BLaER1 (cell line): ENCODE data around the gene RAP1GAP.

ENCODE experiments used
- H3K27ac ChIP-seq: shearing (Covaris generic); formaldehyde crosslinking; 2 replicates; pipeline ENCODE4 v1.8.1; 2022
- H3K27me3 ChIP-seq: shearing (Covaris generic); formaldehyde crosslinking; 2 replicates; pipeline ENCODE4 v1.8.1; 2022
- H3K36me3 ChIP-seq: shearing (Covaris generic); formaldehyde crosslinking; 2 replicates; pipeline ENCODE4 v1.8.1; 2022
- H3K4me1 ChIP-seq: shearing (Covaris generic); formaldehyde crosslinking; 2 replicates; pipeline ENCODE4 v1.8.1; 2022
- H3K4me2 ChIP-seq: shearing (Covaris generic); formaldehyde crosslinking; 2 replicates; pipeline ENCODE4 v1.8.1; 2022
- H3K4me3 ChIP-seq: shearing (Covaris generic); formaldehyde crosslinking; 2 replicates; pipeline ENCODE4 v1.8.1; 2022
- H3K9ac ChIP-seq: shearing (Covaris generic); formaldehyde crosslinking; 2 replicates; pipeline ENCODE4 v1.8.1; 2022
- H3K9me3 ChIP-seq: shearing (Covaris generic); formaldehyde crosslinking; 2 replicates; pipeline ENCODE4 v1.8.1; 2022
- H4K20me1 ChIP-seq: shearing (Covaris generic); formaldehyde crosslinking; 2 replicates; pipeline ENCODE4 v1.8.1; 2022
- Cebpa-rat ChIP-seq: shearing (Covaris generic); IDR thresholded peaks from 2 replicates; pipeline ENCODE4 v1.8.1; 2022

Gene RAP1GAP

DNA sequence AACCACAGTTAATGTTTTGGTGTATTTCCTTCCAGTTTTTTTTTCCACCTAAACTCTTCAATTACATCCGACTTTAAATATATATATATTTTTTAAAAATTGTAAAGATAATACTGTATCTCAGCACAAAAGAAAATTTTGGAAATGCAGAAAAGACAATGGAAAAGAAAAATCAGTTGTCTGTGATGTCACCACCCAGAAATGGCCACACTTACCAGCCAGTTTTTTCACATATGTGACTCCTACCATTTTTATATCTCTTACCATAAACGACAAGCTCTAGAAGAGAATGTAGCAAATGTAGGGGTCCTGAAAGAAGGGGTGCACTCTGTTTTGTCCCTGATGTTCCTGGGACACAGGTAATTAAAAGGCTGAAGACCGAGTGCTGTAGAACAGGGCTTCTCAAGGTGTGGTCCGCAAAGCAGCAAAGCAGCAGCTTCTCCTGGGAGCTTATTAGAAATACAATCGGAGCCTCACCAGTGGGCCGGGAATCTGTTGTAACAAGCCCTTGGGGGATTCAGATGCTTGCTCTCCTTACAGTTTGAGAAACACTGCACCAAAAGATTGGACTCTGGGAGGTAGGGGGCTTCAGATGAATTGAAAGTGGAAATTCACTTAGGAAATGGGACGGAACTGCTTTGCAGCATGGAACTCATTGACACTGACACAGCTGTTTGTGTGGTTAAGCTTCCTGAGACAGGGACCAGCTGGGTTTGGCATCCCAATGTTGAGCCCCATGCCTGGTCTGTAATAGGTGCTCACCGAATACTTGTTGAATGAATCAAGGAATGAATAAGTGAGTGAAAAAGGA lies 115.8 kb downstream of the RAP1GAP start:
- Histone ChIP-seq H3K9ac (no peak overlapping the region), H3K4me2 (peak overlapping the region; percentile 68), H3K4me3 (no peak overlapping the region), H3K4me1 (peaks cover 23% of the 10 kb centered on the region), H3K27ac (no peak overlapping the region), H3K9me3 (no peaks in the 10 kb centered on the region), H3K36me3 (no peaks in the 10 kb centered on the region), H4K20me1 (no peaks in the 10 kb centered on the region), H3K27me3 (no peaks in the 10 kb centered on the region)
- TF ChIP-seq Cebpa-rat: no peak

DNA sequence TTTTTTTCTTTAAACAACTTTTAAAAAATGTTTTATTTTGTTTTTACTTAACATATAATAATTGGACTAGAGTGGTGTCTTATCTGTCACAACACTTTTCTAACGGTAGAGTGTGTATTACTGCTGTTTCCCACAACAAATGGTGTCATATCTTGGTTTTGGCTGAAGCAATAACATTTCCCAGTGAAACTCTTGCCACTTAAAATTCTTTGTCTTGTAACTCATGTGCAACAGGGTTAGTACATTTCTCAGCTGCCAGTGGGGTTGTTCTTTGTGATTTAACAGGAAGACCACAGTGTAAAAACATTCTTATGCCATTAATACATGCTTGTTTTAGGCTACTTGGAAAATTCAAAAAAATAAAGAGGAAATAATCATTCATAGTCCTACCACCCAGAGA lies 116.4 kb downstream of the RAP1GAP start:
- Histone ChIP-seq H3K9me3 (no peaks in the 10 kb centered on the region), H4K20me1 (no peaks in the 10 kb centered on the region), H3K4me3 (no peak overlapping the region), H3K4me2 (peak overlapping the region; percentile 68), H3K9ac (no peak overlapping the region), H3K27me3 (no peaks in the 10 kb centered on the region), H3K4me1 (peaks cover 23% of the 10 kb centered on the region), H3K27ac (no peak overlapping the region), H3K36me3 (no peaks in the 10 kb centered on the region)
- no peak for TF ChIP-seq Cebpa-rat

DNA sequence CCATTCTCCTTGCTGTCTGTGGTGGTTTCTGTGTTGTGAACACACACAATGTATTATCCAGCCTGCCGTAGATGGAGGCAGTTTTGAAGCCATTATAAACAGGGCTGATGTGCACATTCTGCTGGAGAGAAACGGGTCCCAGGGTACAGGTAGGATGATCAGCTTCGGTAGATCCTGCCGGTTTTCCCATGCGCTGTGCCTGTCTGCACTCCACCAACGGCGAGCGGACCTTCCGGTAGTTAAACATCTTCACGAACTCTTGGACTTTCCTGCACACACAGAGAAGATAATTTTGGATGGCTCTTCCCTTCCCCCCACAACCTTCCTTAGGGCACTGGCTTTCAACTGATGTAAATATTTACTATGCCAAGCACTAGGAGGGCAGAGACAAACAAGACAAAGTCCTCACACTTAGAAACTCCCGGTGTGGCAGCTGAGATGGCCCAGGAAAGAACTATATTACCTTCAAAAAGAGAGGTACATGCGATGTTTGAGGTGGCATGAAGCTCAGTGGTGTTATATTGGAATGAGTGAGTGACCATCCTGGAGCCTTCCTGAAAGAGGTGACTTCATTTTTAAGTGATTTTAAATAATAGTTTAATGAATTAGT lies 118.2 kb downstream of the RAP1GAP start:
- Histone ChIP-seq H3K9ac (no peak overlapping the region), H3K4me2 (no peak overlapping the region), H3K4me3 (no peak overlapping the region), H3K4me1 (peaks cover 23% of the 10 kb centered on the region), H3K36me3 (no peaks in the 10 kb centered on the region), H4K20me1 (no peaks in the 10 kb centered on the region), H3K27me3 (no peaks in the 10 kb centered on the region), H3K27ac (no peak overlapping the region), H3K9me3 (no peaks in the 10 kb centered on the region)
- TF ChIP-seq Cebpa-rat: no peak

DNA sequence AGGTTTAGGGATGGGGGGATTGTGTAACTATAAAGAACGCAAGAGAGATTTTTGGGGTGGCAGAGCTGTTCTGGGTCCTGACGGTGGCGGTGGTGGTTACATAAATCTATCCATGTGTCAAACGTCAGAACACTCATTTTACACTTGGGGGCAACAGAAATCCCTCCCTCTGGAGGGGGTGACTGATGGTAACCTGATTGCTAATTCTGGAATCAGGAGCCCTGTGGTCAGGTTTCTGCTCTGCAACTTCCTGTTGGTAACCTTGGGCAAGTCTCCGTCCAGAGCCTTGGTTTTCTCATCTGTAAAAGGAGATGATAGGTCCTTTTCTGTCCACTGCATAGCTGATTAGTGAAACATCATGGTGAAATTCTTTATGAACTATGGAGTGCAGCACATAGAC lies 119.1 kb downstream of the RAP1GAP start:
- Histone ChIP-seq H3K4me2 (no peak overlapping the region), H3K27me3 (no peaks in the 10 kb centered on the region), H3K4me1 (peaks cover 25% of the 10 kb centered on the region), H4K20me1 (no peaks in the 10 kb centered on the region), H3K9me3 (no peaks in the 10 kb centered on the region), H3K4me3 (no peak overlapping the region), H3K27ac (no peak overlapping the region), H3K36me3 (no peaks in the 10 kb centered on the region), H3K9ac (no peak overlapping the region)
- TF ChIP-seq Cebpa-rat: no peak

DNA sequence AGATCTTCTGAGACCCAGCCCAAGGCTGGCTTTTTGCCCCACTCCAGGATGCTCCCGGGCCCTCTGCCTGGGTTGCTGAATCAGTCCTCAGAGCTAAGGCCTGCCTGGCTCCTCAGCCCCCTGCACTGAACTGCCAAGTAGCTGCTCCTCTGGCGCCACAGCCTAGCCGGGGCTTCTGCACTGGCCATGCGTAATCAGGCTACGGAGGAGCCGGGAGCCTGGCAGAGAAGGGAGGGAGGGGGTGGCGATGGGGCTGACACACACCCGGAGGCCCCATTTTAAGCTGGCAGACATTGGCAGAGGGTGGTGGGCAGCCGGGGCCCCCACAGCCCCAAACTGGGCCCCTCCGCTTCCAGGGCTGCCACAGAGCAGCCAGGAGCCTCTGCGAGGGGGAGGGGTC lies 121.3 kb downstream of the RAP1GAP start:
- Histone ChIP-seq H3K27me3 (no peaks in the 10 kb centered on the region), H3K9me3 (no peaks in the 10 kb centered on the region), H4K20me1 (no peaks in the 10 kb centered on the region), H3K4me3 (no peak overlapping the region), H3K27ac (no peak overlapping the region), H3K36me3 (no peaks in the 10 kb centered on the region), H3K9ac (no peak overlapping the region), H3K4me1 (peaks cover 35% of the 10 kb centered on the region), H3K4me2 (no peak overlapping the region)
- no peak for TF ChIP-seq Cebpa-rat
